HT-29 (cell line): Measurements from ENCODE around the gene MUC13. TPM values are rescaled to one million over a fixed set of nuclear protein-coding genes. Genes with fewer than 3 reads are reported as not detected.

ENCODE experiments used
- DNase-seq: peaks from one replicate; pipeline ENCODE4 v3.0.0-alpha.2; 2015; ENCODE audit warnings: low spot score
- total RNA-seq: library from RNA; depleted of rRNA; stranded (reverse); fragments of >200 nt; shearing (Covaris generic); gene quantifications from 2 replicates; pipeline ENCODE4 v1.2.3, GENCODE V29; 2014

MUC13 gene
- total RNA-seq, 1 experiment from 2014 or later, result 44.9 TPM

DNA sequence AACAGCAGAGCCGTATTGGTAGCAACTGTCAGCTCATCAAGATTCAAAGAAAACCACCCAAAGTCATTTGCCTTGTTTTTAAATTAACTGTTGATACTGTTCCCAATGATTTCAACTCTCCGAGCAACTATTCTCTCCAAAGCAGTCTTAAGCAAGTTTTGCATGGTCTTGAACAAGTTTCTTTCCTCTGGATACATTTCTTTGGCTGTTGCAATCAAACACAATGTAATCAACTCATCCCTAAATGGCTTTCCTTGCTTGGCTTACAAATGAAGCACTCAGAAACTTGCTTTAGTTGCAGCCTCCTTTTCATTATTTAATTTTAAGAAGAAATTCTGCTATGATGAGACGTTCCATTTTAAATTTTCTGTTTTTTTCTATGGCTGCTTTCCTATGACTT, 15.5 kb upstream of the MUC13 start:
- DNase-seq, result no peak

DNA sequence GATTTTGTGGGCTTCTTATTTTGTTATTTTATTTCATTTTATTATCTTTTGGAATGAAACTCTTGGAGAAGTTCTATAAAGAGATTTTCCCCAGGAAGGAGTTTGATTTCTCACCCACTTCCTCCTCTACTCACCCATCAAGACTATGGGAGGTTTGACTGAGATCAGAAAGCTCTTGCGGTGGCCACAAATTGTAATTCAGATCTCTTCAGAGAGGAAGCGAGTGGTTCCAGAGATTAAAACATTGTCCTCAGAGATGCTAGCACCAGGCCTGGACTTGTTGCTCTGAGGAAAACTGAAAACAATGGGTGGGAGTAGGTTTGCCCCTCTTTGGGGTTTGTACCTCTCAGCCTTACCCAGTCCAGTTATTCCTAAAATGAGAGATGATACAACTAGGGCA, 8.1 kb upstream of the MUC13 start:
- DNase-seq, result no peak

DNA sequence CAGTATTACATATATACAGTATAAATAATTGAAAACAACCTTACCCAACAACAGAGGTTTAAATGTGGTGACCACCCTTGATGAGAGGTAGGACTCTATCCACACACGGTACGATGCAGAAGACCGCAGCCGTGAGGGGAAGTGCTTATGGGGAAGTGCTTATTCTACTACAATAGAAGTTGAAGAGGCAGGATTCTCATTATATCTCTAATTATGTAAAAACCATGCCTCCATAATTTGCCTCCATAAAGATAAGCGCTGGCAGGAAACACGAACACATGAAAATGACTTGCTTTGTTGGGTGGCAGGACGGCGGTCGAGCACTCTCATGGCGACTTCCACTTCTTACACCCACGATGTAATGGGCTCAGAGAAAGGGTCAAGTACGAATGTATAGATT, 7.2 kb upstream of the MUC13 start:
- DNase-seq, result no peak

DNA sequence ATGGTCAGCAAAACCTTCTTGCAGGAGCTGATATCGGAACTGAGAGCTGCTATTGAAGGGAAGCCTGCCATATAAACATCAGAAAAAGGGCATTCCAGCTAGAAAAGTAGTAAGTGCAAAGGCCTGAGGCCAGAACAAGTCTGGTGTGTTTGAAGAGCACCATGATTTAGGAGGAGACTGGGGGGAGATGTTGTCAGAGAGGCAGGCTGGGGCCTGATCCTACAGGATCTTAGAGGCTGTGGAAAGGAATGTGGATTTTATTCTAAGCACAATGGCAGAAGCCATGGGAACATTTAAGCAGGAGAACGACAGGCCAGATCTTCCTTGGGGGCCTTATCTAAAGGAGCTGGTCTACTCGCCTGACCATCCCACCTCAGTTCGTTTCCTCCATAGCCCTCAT, 5.1 kb upstream of the MUC13 start:
- DNase-seq, result no peak

DNA sequence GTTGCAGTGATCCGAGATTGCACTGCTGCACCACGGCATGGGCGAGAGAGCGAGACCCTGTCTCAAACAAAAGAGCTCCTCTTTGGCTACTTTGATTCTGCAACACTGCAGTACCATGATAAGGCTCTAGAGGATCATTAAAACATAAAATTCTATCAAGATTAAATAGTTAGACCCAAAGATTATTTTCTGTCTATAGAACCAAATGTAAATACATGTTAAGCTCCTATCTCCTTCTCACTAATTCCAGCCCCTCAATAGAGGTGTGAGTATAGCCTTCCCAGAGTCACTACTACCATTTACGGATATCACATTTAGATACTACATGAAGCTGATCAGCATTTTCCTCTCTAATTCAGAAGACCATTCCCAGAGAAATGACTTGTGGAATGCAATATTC, 4.3 kb upstream of the MUC13 start:
- no peak for DNase-seq

DNA sequence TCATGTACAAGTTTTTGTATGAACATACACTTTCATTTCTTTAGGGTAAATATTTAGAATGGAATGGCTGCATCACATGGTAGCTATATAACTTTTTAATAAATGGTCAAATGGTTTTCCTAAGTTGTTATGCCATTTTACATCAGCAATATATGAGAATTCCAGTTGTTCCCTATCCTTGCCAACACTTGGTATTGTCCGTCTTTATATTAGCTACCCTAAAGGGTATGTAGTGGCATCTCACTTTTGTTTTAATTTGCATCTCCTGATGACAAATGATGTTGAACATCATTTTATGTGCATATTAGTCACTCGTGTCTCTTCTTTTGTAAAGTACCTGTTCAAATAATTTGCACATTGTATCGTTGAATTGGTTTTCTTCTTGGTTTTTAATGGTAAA, 2.5 kb upstream of the MUC13 start:
- no peak for DNase-seq

DNA sequence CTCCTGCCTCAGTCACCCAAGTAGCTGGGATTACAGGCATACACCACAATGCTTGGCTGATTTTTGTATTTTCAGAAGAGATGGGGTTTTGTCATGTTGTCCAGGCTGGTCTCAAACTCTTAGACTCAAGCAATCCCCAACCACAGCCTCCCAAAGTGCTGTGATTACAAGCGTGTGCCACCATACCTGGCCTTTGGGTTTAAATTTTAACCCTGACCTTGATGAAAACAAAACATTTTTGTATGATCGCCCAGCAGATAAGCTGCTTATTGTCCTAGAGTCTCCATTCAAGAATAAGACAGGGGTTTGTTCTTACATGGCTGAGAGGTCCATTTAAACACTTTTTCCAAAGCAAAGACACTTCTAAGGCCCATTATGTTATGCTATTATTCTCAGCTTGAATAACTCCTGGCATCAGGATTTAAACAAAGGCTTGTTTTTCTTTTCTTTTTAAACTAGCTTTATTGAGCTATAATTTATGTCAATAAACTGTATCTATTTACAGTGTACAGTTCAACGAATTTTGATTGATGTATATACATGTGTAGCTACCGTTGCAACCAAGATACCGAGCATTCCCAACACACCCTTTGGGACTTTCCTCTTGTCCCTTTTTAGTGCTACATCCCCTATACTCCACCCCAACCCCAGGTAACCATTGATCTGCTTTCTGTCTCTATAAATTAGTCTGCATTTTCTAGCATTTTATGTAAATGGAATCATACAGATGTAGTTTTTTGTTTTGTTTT, 1.4 kb upstream of the MUC13 start:
- DNase-seq, result peak; percentile 32

DNA sequence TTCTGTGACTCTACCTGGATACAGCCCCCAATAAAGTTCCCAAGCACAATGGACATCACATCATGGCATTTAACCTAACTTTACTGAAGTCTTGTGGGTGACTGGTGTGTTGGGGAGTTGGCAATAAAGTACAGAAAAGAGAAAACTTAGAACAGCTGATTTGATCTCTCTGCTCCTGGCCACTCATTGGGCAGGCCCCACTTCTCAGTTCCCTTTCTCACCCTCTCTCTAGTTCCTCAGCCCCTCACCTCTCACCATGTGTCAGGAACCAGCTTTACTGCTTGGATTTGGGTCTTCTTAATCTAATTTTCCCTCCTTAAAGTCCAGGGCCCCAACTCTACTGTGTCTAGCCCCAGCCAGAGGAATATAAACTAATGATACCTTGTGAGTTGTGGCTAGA, 713 bp upstream of the MUC13 start:
- no peak for DNase-seq

DNA sequence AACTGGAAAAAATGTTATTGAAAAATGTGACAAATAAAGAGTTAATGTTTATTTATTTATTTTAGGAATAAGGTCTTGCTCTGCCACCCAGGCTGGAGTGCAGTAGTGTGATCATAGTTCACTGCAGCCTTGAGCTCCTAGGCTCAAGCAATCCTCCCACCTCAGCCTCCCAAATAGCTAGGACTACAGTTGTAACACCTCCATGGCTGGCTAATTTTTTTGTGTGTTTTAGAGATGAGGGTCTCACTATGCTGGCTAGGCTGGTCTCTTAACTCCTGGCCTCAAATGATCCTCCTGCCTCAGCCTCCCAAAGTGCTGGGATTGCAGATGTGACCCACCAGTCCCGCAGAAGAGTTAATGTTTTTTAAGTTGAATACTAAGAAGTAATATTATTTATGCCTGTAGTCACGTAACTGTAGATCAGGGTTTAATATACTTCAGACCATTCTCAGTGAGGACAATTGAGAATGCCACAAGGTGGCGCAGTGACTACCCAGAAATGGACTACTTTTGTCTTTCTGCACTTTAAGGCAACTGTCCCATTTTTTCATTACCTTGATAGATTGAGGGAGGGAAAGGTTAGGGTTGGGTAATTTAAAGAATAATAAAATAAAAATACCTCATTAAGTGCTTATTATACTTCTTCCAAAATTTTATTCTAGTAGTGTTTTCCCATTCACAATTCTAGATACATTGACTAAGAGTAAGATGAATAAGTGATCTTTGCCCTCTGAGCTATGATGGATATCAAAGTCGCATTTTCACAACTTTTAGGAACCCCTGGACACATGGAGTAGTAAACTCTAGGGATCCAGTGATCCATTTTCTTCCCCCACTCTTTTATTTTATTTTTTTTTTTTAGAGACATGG, 6.0 kb downstream of the MUC13 start:
- peak; percentile 91 for DNase-seq

DNA sequence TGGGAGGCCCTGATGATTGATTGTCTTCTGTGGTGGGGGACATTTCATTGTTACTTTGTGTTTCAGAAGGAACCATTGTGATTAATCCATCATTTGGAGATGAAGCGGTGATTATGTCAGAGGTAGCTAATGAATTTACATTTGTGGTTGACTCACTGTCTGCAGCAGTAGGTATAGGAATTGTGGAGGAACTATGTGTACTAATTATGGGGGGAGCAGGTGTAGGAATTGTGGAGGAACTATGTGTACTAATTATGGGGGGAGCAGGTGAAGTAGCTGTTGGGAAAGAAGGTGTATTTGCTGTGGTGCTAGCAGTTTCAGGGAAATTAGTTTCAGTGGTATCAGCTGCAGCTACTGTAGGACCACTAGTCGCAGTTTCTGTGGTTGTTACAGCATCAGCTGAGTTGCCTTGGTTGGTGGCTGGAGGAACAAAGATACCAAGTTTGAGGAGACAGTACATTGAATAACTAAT, 6.9 kb downstream of the MUC13 start:
- no peak for DNase-seq

DNA sequence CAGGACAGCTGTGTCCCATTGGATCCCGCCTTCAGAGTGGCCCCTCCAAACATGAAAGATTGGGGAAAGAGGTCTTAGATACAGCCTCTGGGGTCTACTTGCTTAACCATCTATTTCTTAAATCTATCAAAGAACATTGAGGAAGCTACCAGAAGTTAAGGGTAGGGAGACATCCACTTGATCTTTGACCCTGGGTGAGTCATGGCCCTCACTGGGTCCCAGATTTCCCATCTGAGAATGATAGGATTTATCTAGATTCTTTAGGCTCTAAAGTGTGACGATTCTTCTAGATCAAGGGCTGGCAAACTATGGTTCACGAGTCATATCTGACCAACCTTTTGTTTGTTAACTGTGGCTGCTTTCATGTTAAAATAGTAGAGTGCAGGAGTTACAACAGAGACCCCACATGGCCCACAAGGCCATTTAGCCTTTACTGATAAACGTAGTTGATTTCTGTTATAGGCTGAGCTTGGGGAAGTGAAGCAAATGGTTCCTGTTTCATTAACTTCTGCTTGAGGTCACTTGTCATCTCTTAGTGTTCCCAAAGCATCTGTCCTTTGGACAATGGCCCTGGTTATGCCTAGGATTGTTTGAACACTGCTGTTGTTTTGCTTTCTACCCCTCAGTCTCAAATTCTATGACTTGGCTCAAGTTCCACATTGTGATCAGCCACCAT, 8.0 kb downstream of the MUC13 start:
- no peak for DNase-seq

DNA sequence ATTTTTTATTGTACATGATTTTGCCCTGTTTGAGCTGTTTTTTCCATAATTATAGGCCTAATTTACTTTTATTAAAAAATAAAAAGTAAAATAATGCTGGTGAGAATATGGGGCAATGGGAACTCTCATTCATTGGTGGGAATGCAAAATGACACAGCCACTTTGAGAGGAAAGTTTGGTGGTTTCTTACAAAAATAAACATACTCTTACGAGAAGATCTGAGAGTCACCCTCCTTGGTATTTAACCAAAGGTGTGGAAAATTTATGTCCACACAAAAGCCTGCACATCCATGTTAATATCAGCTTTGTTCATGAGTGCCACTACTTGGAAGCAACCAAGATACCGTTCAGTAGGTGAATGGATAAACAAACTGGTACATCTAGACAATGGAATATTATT, 9.8 kb downstream of the MUC13 start:
- no peak for DNase-seq

DNA sequence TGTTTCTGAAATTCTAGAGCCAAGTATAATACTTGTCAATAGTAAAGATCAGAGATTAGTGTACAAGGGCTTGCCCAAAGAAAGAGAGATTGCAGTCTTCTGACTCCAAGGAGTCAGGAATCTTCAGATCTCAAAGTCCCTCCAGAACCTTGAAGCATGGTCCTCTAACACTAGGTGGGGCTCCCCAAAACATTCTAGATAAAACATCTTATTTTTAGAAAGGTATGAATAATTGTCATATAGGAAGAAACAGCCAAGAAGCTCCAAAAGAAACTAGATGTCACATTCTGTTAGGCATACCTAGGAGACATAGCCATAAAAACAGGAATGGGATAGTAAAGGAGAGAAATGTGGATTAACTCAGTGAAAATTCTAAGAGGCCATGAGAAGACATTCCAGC, 10.7 kb downstream of the MUC13 start:
- DNase-seq, result peak; percentile 37

DNA sequence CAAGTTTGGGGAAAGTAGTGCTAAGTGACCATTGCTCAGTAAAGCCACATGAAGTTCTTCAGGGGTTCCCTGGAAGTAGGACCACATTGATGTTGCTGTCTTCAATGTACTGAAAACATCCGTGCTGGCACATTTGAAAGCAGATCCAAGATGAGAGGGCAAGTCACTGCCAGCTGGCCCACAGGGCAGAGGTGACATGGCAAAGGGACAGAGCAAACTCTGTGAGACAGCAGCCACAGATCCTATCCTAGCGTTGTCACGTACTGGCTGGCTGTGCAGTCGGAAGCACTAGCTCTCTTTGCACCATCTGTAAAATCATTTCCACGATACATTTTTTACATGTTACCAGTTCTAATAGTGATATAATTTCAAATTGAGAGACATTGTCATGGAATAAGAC, 13.8 kb downstream of the MUC13 start:
- no peak for DNase-seq

DNA sequence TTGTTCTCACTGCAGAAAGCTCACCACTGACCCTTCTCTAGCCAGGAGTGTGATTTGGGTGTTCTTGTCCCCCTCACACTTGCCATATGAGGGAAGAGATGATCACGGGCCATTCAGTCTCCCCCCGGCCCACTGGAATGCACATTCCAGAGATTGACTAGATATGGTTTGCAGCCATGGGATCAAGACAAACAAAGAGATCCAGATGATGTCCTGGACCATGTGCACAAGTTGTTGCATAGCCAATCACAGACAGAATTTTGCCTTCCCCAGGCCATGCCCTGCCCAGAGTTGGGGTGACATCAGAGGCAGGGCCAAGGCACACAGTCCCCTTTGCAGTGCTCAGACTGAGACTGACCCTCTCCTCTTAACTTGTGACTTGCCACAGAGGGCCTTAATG, 14.8 kb downstream of the MUC13 start:
- no peak for DNase-seq

DNA sequence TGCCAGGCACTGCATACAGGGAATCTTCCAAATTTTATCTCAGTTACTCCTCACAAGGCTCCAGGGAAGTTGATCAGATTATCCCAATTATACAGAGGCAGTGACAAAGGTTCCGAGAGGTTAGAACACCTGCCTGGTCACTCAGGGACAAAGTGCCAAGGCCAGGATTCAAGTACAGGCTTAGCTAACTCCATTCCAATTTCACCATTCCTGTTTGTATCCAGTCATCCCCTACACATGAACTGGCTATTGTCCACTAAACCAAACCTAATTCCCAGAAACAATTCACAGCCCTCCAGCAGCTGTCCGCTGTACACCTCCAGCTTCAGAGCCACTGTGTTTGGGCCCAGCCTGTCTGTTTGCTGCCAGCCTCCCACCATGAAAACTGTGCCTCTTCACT, 16.0 kb downstream of the MUC13 start:
- no peak for DNase-seq

DNA sequence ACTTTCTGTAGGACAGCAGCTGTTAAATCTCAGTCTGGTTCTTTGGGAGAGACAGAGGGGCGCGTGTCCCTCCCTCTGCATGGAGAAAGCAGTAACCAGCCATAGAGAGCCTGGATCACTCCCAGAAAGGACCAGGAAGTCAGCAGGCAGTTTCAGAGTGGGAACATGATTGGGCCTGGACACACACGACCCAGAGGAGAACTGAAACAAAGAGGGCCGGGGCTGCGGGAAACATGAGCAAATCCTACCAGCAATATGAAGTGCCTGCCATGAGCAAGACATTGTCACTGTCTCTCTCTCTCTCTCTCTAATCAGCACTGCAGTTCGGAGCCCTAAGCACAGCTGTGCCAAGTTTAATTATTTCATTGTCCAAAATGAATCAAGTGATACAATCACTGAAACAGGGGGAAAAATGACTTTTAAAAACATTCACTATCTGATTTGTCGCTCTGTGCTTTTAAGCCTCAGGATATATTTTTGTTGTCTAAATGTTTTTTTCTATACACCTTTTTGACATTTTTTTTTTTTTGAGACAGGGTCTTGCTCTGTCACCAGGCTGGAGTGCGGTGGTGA, 17.6 kb downstream of the MUC13 start:
- DNase-seq, result no peak

DNA sequence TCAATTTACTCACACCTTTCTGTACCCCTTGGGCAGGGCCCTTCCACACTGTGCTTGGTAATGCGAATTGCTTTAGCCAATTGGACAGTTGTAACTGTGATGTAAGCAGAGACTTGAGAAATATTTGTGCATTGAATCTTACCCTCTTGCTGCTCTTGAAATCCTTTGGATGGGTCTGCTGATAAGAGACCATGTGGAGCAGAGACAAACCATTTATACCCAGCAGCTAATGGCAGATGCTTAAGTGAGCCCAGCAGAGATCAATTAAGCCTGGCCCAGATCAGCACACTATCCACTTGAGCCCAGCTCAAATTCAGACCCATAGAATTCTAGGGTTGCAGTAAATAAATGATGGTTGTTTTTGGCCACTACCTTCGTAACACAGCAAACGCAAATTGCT, 19.3 kb downstream of the MUC13 start:
- DNase-seq, result no peak

DNA sequence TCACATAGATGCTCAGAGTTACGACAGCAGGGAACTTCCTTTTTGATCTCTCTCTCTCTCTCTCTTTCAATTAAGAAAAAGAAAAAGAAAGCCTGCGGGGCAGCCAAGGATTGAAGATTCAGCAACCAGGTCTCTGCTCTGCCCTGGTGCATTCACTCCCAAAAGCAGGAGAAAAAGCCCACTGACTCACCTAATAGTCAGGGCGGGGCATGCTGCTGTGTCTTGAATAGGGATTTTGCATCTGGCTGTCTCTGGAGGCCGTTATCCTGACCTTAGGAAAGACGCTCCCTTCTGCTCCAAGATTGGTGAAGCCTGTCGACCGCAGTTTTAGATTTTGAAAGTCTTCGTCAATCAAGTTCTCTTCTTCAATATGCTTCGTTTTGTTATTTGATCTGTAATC, 26.6 kb downstream of the MUC13 start:
- DNase-seq, result no peak

DNA sequence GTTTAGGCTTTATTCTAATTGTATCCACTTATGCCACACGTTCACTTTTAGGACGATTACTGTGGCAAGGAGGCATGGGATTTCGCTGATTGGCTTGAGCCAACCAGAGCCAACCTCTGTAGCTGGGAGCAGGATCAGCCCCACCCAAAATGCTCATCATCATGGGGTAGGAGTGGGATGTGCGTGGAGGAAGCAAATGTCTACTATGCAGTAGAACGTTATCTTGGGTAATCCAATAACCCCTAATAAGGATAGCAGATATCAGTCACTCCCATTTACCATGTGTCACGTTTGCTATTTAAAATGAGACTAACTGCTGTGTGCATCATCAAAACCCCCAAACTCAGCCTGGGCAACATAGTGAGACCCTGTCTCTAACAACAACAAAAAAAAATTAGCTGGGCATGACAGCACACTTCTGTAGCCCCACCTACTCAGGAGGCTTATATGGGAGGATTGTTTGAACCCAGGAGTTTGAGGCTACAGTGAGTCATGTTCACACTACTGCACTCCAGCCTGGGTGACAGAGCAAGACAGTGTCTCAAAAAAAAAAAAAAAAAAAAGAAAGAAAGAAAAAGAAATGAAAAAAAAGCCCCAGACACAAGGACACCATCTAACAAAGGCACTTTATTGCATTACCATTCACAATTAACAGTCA, 29.6 kb downstream of the MUC13 start:
- DNase-seq, result no peak
